K562 (cell line): Measurements from ENCODE around the gene AKR1A1. TPM values are rescaled to one million over a fixed set of nuclear protein-coding genes. Genes with fewer than 3 reads are reported as not detected.

Experiments
- ATF1 ChIP-seq, 2 experiments: fragments of 450-650 bp in 1 of 2; IDR thresholded peaks; 2 replicates each; pipeline ENCODE4 v1.6.1; 2016; ENCODE audit warnings: missing compliant biosample characterization in 1 of 2, missing genetic modification characterization in 1 of 2
- GATAD2B ChIP-seq: fragments of 450-650 bp; IDR thresholded peaks from 2 replicates; pipeline ENCODE4 v1.6.1; 2017; ENCODE audit warnings: mild to moderate bottlenecking, borderline replicate concordance
- KDM1A ChIP-seq, 2 experiments: fragments of 450-650 bp; IDR thresholded peaks; 2 replicates each; pipeline ENCODE4 v1.6.1; 2016; ENCODE audit warnings: mild to moderate bottlenecking in 2 of 2
- KLF1 ChIP-seq: fragments of 450-650 bp; IDR thresholded peaks from 2 replicates; pipeline ENCODE4 v1.6.1; 2016; ENCODE audit warnings: missing genetic modification characterization, missing compliant biosample characterization
- KLF16 ChIP-seq: IDR thresholded peaks from 2 replicates; pipeline ENCODE4 v1.6.1; 2016; ENCODE audit warnings: antibody characterized with exemption
- MTA3 ChIP-seq: fragments of 450-650 bp; formaldehyde crosslinking; IDR thresholded peaks from 2 replicates; pipeline ENCODE4 v1.6.1; 2017; ENCODE audit warnings: mild to moderate bottlenecking, borderline replicate concordance
- NONO ChIP-seq, 2 experiments: fragments of 200-400 bp in 1 of 2; fragments of 450-650 bp in 1 of 2; formaldehyde crosslinking in 1 of 2; IDR thresholded peaks; 2 replicates each; pipeline ENCODE4 v1.6.1; 2017; ENCODE audit warnings: low read depth in 2 of 2, mild to moderate bottlenecking in 2 of 2, moderate library complexity in 2 of 2, low read length in 1 of 2
- RNF2 ChIP-seq: sonication (generic); IDR thresholded peaks from 2 replicates; pipeline ENCODE4 v1.6.1; 2016
- SIN3A ChIP-seq, 2 experiments: fragments of 150-350 bp in 1 of 2; IDR thresholded peaks; 2 replicates each; pipeline ENCODE4 v1.6.1; 2011 to 2016; ENCODE audit warnings: borderline replicate concordance in 2 of 2, low read depth in 2 of 2, low read length in 2 of 2, mild to moderate bottlenecking in 2 of 2, moderate library complexity in 2 of 2; ENCODE audit not compliant: control insufficient read depth in 1 of 2
- TEAD1 ChIP-seq, 2 experiments: fragments of 450-650 bp in 1 of 2; sonication (generic) in 1 of 2; formaldehyde crosslinking; IDR thresholded peaks; 2 replicates each; pipeline versions ENCODE4 v1.4.0 to v1.8.0; 2020 to 2022; ENCODE audit warnings: mild to moderate bottlenecking in 2 of 2, missing genetic modification reagents in 1 of 2
- TRIM24 ChIP-seq, 2 experiments: fragments of 450-650 bp; IDR thresholded peaks; 2 replicates each; pipeline ENCODE4 v1.6.1; 2016
- ZEB2 ChIP-seq: fragments of 450-650 bp; IDR thresholded peaks from 2 replicates; pipeline ENCODE4 v1.6.1; 2016
- ZNF431 ChIP-seq: sonication (generic); formaldehyde crosslinking; IDR thresholded peaks from 2 replicates; pipeline ENCODE4 v1.8.0; 2022; ENCODE audit warnings: mild to moderate bottlenecking, missing genetic modification reagents
- polyA plus RNA-seq, 8 experiments: library from polyadenylated mRNA; depleted of rRNA in 4 of 8; stranded (reverse) in 5 of 8; unstranded in 3 of 8; fragments of >200 nt; fragmentation: Nextera tagmentation in 2 of 8; fragmentation: Illumina TruSeq in 1 of 8; extraction: Ambion mirVana in 2 of 8; extraction: Trizol in 1 of 8; gene quantifications; 2 replicates each; pipeline versions ENCODE4 v1.2.1 to v1.2.3, GENCODE V29; 2011 to 2014; ENCODE audit warnings: inconsistent platforms in 1 of 8, missing spikeins in 1 of 8
- total RNA-seq, 7 experiments: library from RNA; depleted of rRNA in 6 of 7; stranded (reverse); fragments of >200 nt in 6 of 7; fragmentation: Illumina TruSeq in 2 of 7; extraction: Trizol in 2 of 7; gene quantifications; 2 replicates each; pipeline versions ENCODE4 v1.2.1 to v1.2.3, GENCODE V29; 2011 to 2021; ENCODE audit warnings: low replicate concordance in 1 of 7
- TF ChIP-seq, protein P1 (sequence below), 2 experiments: fragments of 250-450 bp in 1 of 2; fragments of 450-650 bp in 1 of 2; sonication (Bioruptor Pico) in 1 of 2; IDR thresholded peaks; 2 replicates each; pipeline versions ENCODE4 v1.6.1 to v1.8.0; 2016 to 2021; ENCODE audit warnings: mild to moderate bottlenecking in 2 of 2, moderate library complexity in 2 of 2, missing compliant biosample characterization in 1 of 2, missing genetic modification characterization in 1 of 2
- TF ChIP-seq, protein P2 (sequence below): fragments of 450-650 bp; IDR thresholded peaks from 2 replicates; pipeline ENCODE4 v1.6.1; 2016; ENCODE audit warnings: low read depth, mild to moderate bottlenecking, moderate library complexity
- TF ChIP-seq, protein P3 (sequence below): sonication (generic); formaldehyde crosslinking; IDR thresholded peaks from 2 replicates; pipeline ENCODE4 v1.8.0; 2023; ENCODE audit warnings: mild to moderate bottlenecking, missing genetic modification reagents
- TF ChIP-seq, protein P4 (sequence below): sonication (generic); formaldehyde crosslinking; IDR thresholded peaks from 2 replicates; pipeline ENCODE4 v1.9.0; 2022; ENCODE audit warnings: mild to moderate bottlenecking, missing genetic modification reagents
- TF ChIP-seq, protein P5 (sequence below): fragments of 450-650 bp; IDR thresholded peaks from 2 replicates; pipeline ENCODE4 v1.6.1; 2016; ENCODE audit warnings: antibody characterized with exemption
- TF ChIP-seq, protein P6 (sequence below): fragments of 450-650 bp; formaldehyde crosslinking; IDR thresholded peaks from 2 replicates; pipeline ENCODE4 v1.4.0; 2022; ENCODE audit warnings: missing genetic modification characterization

AKR1A1 gene
- total and polyA plus RNA-seq, 9 of the 15 experiments (the other 6 are each of a cell fraction or from before 2014, with no cell fraction given): 68.6 to 211 (median 132) TPM

DNA sequence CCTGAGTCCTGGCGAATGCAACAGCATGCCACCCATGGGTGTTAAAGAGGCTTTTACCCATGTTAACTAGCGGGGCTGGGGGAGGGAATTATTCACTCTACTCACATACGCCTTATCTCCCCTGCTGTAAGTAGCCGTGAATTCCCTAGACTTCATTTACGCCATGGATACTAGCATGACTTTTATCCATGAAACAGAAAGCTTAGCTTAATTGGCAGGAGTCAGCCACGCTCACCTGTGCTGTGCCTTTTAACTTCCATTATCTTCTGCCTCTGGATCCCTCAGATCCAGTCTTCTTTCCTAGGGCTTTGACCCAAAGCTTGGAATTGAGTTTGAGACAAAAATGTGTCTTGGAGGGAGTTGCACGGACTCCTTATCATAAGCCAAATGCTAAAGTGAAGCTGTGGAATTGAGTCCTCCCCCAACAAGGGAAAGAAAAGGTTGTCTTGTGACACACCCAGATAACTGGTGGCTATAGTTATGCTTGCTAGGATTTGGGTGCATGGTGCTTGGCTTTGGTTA, 23.5 kb downstream of the AKR1A1 start (continued):
- TF ChIP-seq, protein P1, sequence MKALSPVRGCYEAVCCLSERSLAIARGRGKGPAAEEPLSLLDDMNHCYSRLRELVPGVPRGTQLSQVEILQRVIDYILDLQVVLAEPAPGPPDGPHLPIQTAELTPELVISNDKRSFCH (CRISPR knock-in tag; IDR thresholded peaks at IDR 0.05): no peak
- TF ChIP-seq, protein P1 (tag; IDR thresholded peaks at IDR 0.05): peak; percentile 84
- TF ChIP-seq, protein P2, sequence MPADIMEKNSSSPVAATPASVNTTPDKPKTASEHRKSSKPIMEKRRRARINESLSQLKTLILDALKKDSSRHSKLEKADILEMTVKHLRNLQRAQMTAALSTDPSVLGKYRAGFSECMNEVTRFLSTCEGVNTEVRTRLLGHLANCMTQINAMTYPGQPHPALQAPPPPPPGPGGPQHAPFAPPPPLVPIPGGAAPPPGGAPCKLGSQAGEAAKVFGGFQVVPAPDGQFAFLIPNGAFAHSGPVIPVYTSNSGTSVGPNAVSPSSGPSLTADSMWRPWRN: no peak
- TF ChIP-seq ZNF431 (CRISPR knock-in tag): no peak
- TF ChIP-seq ZEB2: peak; percentile 75
- TF ChIP-seq, protein P3, sequence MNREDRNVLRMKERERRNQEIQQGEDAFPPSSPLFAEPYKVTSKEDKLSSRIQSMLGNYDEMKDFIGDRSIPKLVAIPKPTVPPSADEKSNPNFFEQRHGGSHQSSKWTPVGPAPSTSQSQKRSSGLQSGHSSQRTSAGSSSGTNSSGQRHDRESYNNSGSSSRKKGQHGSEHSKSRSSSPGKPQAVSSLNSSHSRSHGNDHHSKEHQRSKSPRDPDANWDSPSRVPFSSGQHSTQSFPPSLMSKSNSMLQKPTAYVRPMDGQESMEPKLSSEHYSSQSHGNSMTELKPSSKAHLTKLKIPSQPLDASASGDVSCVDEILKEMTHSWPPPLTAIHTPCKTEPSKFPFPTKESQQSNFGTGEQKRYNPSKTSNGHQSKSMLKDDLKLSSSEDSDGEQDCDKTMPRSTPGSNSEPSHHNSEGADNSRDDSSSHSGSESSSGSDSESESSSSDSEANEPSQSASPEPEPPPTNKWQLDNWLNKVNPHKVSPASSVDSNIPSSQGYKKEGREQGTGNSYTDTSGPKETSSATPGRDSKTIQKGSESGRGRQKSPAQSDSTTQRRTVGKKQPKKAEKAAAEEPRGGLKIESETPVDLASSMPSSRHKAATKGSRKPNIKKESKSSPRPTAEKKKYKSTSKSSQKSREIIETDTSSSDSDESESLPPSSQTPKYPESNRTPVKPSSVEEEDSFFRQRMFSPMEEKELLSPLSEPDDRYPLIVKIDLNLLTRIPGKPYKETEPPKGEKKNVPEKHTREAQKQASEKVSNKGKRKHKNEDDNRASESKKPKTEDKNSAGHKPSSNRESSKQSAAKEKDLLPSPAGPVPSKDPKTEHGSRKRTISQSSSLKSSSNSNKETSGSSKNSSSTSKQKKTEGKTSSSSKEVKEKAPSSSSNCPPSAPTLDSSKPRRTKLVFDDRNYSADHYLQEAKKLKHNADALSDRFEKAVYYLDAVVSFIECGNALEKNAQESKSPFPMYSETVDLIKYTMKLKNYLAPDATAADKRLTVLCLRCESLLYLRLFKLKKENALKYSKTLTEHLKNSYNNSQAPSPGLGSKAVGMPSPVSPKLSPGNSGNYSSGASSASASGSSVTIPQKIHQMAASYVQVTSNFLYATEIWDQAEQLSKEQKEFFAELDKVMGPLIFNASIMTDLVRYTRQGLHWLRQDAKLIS (CRISPR knock-in tag): 0 out of 2 replicates have a peak, but pooled peaks have one; percentile 55
- peak; percentile 40; the same call in 1 of the 2 replicates for TF ChIP-seq RNF2
- peak; percentile 83; the same call in 1 of the 2 replicates for TF ChIP-seq MTA3
- no peak for TF ChIP-seq GATAD2B
- 0 out of 2 replicates have a peak, but pooled peaks have one; percentile 14 for TF ChIP-seq KLF16
- TF ChIP-seq, protein P4, sequence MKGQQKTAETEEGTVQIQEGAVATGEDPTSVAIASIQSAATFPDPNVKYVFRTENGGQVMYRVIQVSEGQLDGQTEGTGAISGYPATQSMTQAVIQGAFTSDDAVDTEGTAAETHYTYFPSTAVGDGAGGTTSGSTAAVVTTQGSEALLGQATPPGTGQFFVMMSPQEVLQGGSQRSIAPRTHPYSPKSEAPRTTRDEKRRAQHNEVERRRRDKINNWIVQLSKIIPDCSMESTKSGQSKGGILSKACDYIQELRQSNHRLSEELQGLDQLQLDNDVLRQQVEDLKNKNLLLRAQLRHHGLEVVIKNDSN: 0 out of 2 replicates have a peak, but pooled peaks have one; percentile 8
- TF ChIP-seq, protein P5, sequence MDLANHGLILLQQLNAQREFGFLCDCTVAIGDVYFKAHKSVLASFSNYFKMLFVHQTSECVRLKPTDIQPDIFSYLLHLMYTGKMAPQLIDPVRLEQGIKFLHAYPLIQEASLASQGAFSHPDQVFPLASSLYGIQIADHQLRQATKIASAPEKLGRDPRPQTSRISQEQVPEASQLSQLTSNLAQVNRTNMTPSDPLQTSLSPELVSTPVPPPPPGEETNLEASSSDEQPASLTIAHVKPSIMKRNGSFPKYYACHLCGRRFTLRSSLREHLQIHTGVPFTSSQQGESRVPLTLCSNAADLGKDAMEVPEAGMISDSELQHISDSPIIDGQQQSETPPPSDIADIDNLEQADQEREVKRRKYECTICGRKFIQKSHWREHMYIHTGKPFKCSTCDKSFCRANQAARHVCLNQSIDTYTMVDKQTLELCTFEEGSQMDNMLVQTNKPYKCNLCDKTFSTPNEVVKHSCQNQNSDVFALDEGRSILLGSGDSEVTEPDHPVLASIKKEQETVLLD: 0 out of 2 replicates have a peak, but pooled peaks have one; percentile 24
- peak; percentile 8 to 78; a peak in 1 of 4 replicates for TF ChIP-seq TEAD1 (CRISPR knock-in tag; IDR thresholded peaks at IDR 0.05)
- TF ChIP-seq KLF1 (tag): no peak
- TF ChIP-seq ATF1 (CRISPR knock-in tag; IDR thresholded peaks at IDR 0.05): no peak
- peak; percentile 34 for TF ChIP-seq ATF1 (tag; IDR thresholded peaks at IDR 0.05)
- TF ChIP-seq, protein P6, sequence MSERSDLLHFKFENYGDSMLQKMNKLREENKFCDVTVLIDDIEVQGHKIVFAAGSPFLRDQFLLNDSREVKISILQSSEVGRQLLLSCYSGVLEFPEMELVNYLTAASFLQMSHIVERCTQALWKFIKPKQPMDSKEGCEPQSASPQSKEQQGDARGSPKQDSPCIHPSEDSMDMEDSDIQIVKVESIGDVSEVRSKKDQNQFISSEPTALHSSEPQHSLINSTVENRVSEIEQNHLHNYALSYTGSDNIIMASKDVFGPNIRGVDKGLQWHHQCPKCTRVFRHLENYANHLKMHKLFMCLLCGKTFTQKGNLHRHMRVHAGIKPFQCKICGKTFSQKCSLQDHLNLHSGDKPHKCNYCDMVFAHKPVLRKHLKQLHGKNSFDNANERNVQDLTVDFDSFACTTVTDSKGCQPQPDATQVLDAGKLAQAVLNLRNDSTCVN: peak; percentile 25; the same call in 1 of the 2 replicates
- TF ChIP-seq TRIM24 (IDR thresholded peaks at IDR 0.05): peak in 1 of 2 experiments; percentile 69; a peak in 2 of 4 replicates
- TF ChIP-seq NONO (IDR thresholded peaks at IDR 0.05; ENCODE audit: low read depth in 2 of 2, low read length in 1 of 2): 0 out of 4 replicates have a peak, but pooled peaks of 1 of the 2 experiments have one; percentile 6
- peak; percentile 43 to 57; a peak in 3 of 4 replicates for TF ChIP-seq KDM1A (IDR thresholded peaks at IDR 0.05)
- no peak for TF ChIP-seq SIN3A (IDR thresholded peaks at IDR 0.05; ENCODE audit: borderline replicate concordance in 2 of 2, control insufficient read depth in 1 of 2, low read depth in 2 of 2, low read length in 2 of 2)
